Astrocyte (in vitro differentiated cells and primary cell): ENCODE measurements around the gene GNA14.

Experiments
- CTCF ChIP-seq: IDR thresholded peaks from 2 replicates; pipeline ENCODE4 v1.5.1; 2011; ENCODE audit warnings: low read depth, mild to moderate bottlenecking, inconsistent platforms, low read length, moderate library complexity; ENCODE audit not compliant: insufficient read depth
- EZH2 ChIP-seq: IDR thresholded peaks from 2 replicates; pipeline ENCODE4 v1.6.1; 2012; ENCODE audit warnings: mild to moderate bottlenecking, low read length, inconsistent platforms; ENCODE audit not compliant: insufficient read depth

DNA sequence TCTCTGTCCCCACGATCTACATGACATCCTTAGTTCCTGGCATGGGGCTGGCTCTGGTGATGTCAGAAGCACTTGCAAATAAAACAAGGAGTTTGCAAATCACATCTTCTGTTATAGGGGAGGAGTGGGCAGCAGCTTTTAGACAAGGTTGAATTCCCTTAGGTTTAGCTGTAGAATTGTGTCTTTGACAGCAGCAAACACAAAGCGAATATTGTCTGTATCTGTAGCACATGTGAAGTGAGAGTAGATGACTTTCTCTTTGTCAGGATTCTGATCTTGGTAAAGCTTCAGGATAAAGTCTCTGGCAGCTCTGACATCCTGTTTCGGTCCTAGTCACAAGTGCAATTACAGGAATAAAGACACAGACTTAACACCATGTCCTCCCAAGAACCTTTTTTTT is 224.3 kb downstream of the GNA14 start:
- TF ChIP-seq EZH2 (no peak), CTCF (no peak)
